Karpas-422 (cell line): ENCODE data around the gene LEF1. TPM values are rescaled to one million over a fixed set of nuclear protein-coding genes. Genes with fewer than 3 reads are reported as not detected.

Experiments
- DNase-seq: peaks from one replicate; pipeline ENCODE4 v3.0.0-alpha.2; 2015
- H2AFZ ChIP-seq: fragments of 200-600 bp; sonication (generic); 2 replicates; pipeline ENCODE4 v1.6.1; 2014; ENCODE audit warnings: antibody characterized with exemption, low read length, mixed read lengths
- H3K27ac ChIP-seq: fragments of 200-600 bp; sonication (generic); 2 replicates; pipeline ENCODE4 v1.5.1; 2014; ENCODE audit warnings: mild to moderate bottlenecking, low read length, moderate library complexity
- H3K27me3 ChIP-seq: fragments of 200-600 bp; sonication (generic); 2 replicates; pipeline ENCODE4 v1.6.1; 2014; ENCODE audit warnings: low read length, mixed read lengths
- H3K36me3 ChIP-seq: fragments of 200-600 bp; sonication (generic); 2 replicates; pipeline ENCODE4 v1.6.1; 2014; ENCODE audit warnings: low read length, mixed read lengths; ENCODE audit not compliant: insufficient read depth
- H3K4me1 ChIP-seq: fragments of 200-600 bp; sonication (generic); 2 replicates; pipeline ENCODE4 v1.6.1; 2014; ENCODE audit warnings: mild to moderate bottlenecking, low read length, mixed read lengths
- H3K4me2 ChIP-seq: fragments of 200-600 bp; sonication (generic); 2 replicates; pipeline ENCODE4 v1.6.1; 2014; ENCODE audit warnings: low read length, low read depth, mild to moderate bottlenecking; ENCODE audit not compliant: poor library complexity, severe bottlenecking
- H3K4me3 ChIP-seq: fragments of 200-600 bp; sonication (generic); 2 replicates; pipeline ENCODE4 v1.5.1; 2014; ENCODE audit warnings: mild to moderate bottlenecking, antibody characterized with exemption, low read length, mixed read lengths
- H3K79me2 ChIP-seq: fragments of 200-600 bp; sonication (generic); 2 replicates; pipeline ENCODE4 v1.6.1; 2014; ENCODE audit warnings: mild to moderate bottlenecking, low read length, mixed read lengths
- H3K9ac ChIP-seq: fragments of 200-600 bp; sonication (generic); 2 replicates; pipeline ENCODE4 v1.6.0; 2014; ENCODE audit warnings: low read length
- H3K9me2 ChIP-seq: fragments of 200-600 bp; sonication (generic), shearing (Covaris generic); replicated peaks from 2 replicates; pipeline ENCODE4 v1.6.0; 2014; ENCODE audit warnings: mild to moderate bottlenecking, low read length, moderate library complexity; ENCODE audit not compliant: insufficient read depth
- H3K9me3 ChIP-seq: fragments of 300-700, 200-600 bp; sonication (generic); 2 replicates; pipeline ENCODE4 v1.6.1; 2014; ENCODE audit warnings: low read length, mixed read lengths
- H4K20me1 ChIP-seq: fragments of 200-600 bp; sonication (generic); 2 replicates; pipeline ENCODE4 v1.6.1; 2014; ENCODE audit warnings: mild to moderate bottlenecking, antibody characterized with exemption, low read length, low read depth; ENCODE audit not compliant: insufficient read depth
- total RNA-seq: library from RNA; depleted of rRNA; stranded (reverse); fragments of >200 nt; shearing (Covaris generic); gene quantifications from 2 replicates; pipeline ENCODE4 v1.2.3, GENCODE V29; 2014; ENCODE audit warnings: low replicate concordance

LEF1 gene
- total RNA-seq, 1 experiment from 2014 or later = not detected

GRCh38 chr4:108166038-108166437 lies 2.7 kb downstream of the LEF1 start:
- Histone ChIP-seq H3K4me2 (no peak overlapping the region), H3K9me2 (no peaks in the 10 kb centered on the region), H2AFZ (no peak overlapping the region), H3K36me3 (no peaks in the 10 kb centered on the region), H4K20me1 (no peaks in the 10 kb centered on the region), H3K79me2 (no peaks in the 10 kb centered on the region), H3K27ac (no peak overlapping the region), H3K27me3 (no peaks in the 10 kb centered on the region), H3K4me1 (no peaks in the 10 kb centered on the region), H3K9ac (no peak overlapping the region), H3K9me3 (no peaks in the 10 kb centered on the region), H3K4me3 (no peak overlapping the region)
- DNase-seq = no peak

DNA sequence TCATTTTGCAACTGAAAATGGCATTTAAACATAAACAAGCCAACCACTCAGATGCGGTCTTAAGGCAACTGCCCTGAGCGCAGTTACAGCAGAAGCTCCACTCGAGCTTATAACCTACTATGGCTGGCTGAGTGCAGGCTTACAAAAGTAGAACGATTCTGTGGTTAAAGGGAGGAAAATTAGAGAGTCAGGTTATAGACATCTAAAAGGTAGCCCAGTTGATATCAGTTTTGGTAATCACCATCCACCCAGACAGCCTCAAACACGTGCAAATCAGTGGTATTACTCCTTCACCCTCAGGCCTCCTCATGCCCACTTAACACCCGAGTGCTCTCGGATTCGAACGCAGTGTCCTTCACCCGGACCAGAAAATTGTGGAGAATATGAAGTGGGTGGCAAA lies 3.1 kb downstream of the LEF1 start:
- no peaks in the 10 kb centered on the region for H3K36me3 ChIP-seq
- no peak overlapping the region for H3K4me3 ChIP-seq
- no peaks in the 10 kb centered on the region for H4K20me1 ChIP-seq
- no peak overlapping the region for H3K27ac ChIP-seq
- H3K79me2 ChIP-seq = no peaks in the 10 kb centered on the region
- no peak overlapping the region for H2AFZ ChIP-seq
- no peaks in the 10 kb centered on the region for H3K9me2 ChIP-seq
- H3K9me3 ChIP-seq = no peaks in the 10 kb centered on the region
- no peaks in the 10 kb centered on the region for H3K27me3 ChIP-seq
- H3K4me1 ChIP-seq = no peaks in the 10 kb centered on the region
- no peak overlapping the region for H3K4me2 ChIP-seq
- DNase-seq = no peak
- H3K9ac ChIP-seq = no peak overlapping the region

- no peaks in the 10 kb centered on the region for H3K4me1 ChIP-seq
- H3K4me3 ChIP-seq = no peak overlapping the region
- H3K27ac ChIP-seq = no peak overlapping the region
- no peaks in the 10 kb centered on the region for H3K9me2 ChIP-seq
- no peaks in the 10 kb centered on the region for H3K79me2 ChIP-seq
- H3K9me3 ChIP-seq = no peaks in the 10 kb centered on the region
- no peak overlapping the region for H2AFZ ChIP-seq
- no peaks in the 10 kb centered on the region for H4K20me1 ChIP-seq
- H3K9ac ChIP-seq = no peak overlapping the region
- no peak overlapping the region for H3K4me2 ChIP-seq
- no peak for DNase-seq
- H3K36me3 ChIP-seq = no peaks in the 10 kb centered on the region
- no peaks in the 10 kb centered on the region for H3K27me3 ChIP-seq
Measured at GRCh38 chr4:108163351-108163750, 5.4 kb downstream of the LEF1 start.

DNA sequence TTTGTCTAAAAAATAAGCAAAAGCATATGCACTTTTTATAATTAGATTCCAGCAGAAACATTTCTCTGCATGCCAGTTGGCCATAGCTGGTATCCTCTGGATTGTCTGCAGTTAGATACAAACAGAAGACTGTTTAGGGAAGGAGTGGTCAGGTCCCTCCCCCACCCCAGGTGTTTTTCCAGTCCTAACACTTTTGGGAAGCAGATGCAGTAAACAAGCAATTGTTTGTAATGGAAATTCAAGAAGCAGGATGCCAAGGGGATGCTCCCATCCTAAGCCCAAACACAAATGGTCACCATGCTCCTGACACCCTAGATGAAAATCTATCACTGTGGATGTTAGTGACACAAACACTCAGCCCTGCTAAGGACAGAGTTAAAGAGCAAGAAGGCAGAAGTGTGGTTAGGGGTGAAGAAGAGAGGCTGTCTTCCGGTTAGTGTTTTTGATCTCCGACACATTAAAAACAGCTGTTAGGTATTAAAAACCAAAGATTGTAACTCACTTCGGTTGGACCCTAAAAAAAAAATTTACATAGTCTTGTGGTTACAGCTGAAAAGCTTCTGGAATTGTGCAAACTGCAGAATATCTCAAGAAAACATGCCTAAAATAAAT lies 7.9 kb downstream of the LEF1 start:
- Histone ChIP-seq H3K9me3 (no peaks in the 10 kb centered on the region), H3K36me3 (no peaks in the 10 kb centered on the region), H3K4me2 (no peak overlapping the region), H4K20me1 (no peaks in the 10 kb centered on the region), H3K4me1 (no peaks in the 10 kb centered on the region), H3K4me3 (no peak overlapping the region), H3K9me2 (no peaks in the 10 kb centered on the region), H3K9ac (no peak overlapping the region), H3K27ac (no peak overlapping the region), H3K27me3 (no peaks in the 10 kb centered on the region), H3K79me2 (no peaks in the 10 kb centered on the region), H2AFZ (no peak overlapping the region)
- DNase-seq = no peak

- no peak for DNase-seq
- no peaks in the 10 kb centered on the region for H3K9me3 ChIP-seq
- no peak overlapping the region for H3K9ac ChIP-seq
- no peaks in the 10 kb centered on the region for H3K79me2 ChIP-seq
- no peak overlapping the region for H3K27ac ChIP-seq
- no peaks in the 10 kb centered on the region for H3K9me2 ChIP-seq
- no peaks in the 10 kb centered on the region for H3K36me3 ChIP-seq
- no peaks in the 10 kb centered on the region for H4K20me1 ChIP-seq
- H3K4me2 ChIP-seq = no peak overlapping the region
- H3K27me3 ChIP-seq = no peaks in the 10 kb centered on the region
- no peak overlapping the region for H2AFZ ChIP-seq
- no peak overlapping the region for H3K4me3 ChIP-seq
- H3K4me1 ChIP-seq = no peaks in the 10 kb centered on the region
Measured at GRCh38 chr4:108159845-108160244, 8.9 kb downstream of the LEF1 start.

DNA sequence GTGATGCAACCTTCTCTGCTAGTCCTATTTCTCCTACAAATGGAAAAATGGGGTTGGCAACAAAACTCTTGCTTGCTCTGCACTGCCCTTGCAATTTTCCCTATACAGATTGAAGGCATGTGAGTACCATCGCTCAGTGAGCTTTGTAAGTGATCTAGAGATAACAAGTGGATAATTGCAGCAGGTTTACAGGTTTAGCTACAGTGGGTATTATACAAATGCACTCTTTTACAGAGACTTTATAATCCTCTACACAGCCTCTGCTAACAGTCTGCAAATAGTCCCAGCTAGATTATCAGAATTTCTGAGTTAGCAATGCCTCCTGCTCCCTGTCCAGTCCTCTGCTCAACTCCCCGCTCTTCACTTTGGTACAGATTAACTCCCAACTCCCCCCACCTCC lies 11.1 kb downstream of the LEF1 start:
- Histone ChIP-seq H3K36me3 (no peaks in the 10 kb centered on the region), H3K27ac (no peak overlapping the region), H3K9me2 (no peaks in the 10 kb centered on the region), H3K9ac (no peak overlapping the region), H3K4me1 (no peaks in the 10 kb centered on the region), H3K4me3 (no peak overlapping the region), H2AFZ (no peak overlapping the region), H4K20me1 (no peaks in the 10 kb centered on the region), H3K79me2 (no peaks in the 10 kb centered on the region), H3K4me2 (no peak overlapping the region), H3K9me3 (no peaks in the 10 kb centered on the region), H3K27me3 (no peaks in the 10 kb centered on the region)
- DNase-seq = no peak

DNA sequence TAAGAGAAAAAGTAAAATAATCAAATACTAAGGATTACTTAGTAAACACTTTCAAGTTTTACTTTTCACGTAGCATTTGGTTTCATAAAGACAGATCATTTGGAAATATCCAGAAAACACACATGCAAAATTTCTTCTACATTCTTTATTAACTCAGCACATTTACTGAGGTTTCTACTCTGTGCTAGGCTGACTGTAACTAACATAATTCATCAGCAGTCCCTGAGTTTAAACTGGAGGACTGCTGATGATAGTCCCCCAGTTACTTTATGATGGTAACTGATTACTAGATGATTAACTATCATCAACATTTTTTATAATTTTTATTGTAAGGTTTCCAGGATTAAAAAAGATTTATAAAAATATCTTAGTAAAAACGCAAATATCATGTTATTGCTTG lies 12.3 kb downstream of the LEF1 start:
- Histone ChIP-seq H3K9ac (no peak overlapping the region), H4K20me1 (no peaks in the 10 kb centered on the region), H3K9me2 (no peaks in the 10 kb centered on the region), H3K27me3 (no peaks in the 10 kb centered on the region), H3K27ac (no peak overlapping the region), H3K4me2 (no peak overlapping the region), H3K4me1 (no peaks in the 10 kb centered on the region), H3K36me3 (no peaks in the 10 kb centered on the region), H3K79me2 (no peaks in the 10 kb centered on the region), H3K4me3 (no peak overlapping the region), H3K9me3 (no peaks in the 10 kb centered on the region), H2AFZ (no peak overlapping the region)
- no peak for DNase-seq

GRCh38 chr4:108155373-108155772 lies 13.4 kb downstream of the LEF1 start:
- H3K9me3 ChIP-seq = no peaks in the 10 kb centered on the region
- H3K9me2 ChIP-seq = no peaks in the 10 kb centered on the region
- H3K4me1 ChIP-seq = no peaks in the 10 kb centered on the region
- H3K4me3 ChIP-seq = no peak overlapping the region
- no peak overlapping the region for H3K9ac ChIP-seq
- no peak for DNase-seq
- no peaks in the 10 kb centered on the region for H4K20me1 ChIP-seq
- no peaks in the 10 kb centered on the region for H3K27me3 ChIP-seq
- H3K4me2 ChIP-seq = no peak overlapping the region
- no peak overlapping the region for H3K27ac ChIP-seq
- no peak overlapping the region for H2AFZ ChIP-seq
- H3K36me3 ChIP-seq = no peaks in the 10 kb centered on the region
- no peaks in the 10 kb centered on the region for H3K79me2 ChIP-seq

- H3K4me3 ChIP-seq = no peak overlapping the region
- H4K20me1 ChIP-seq = no peaks in the 10 kb centered on the region
- no peak overlapping the region for H3K4me2 ChIP-seq
- H2AFZ ChIP-seq = no peak overlapping the region
- no peaks in the 10 kb centered on the region for H3K9me3 ChIP-seq
- H3K4me1 ChIP-seq = no peaks in the 10 kb centered on the region
- no peaks in the 10 kb centered on the region for H3K9me2 ChIP-seq
- H3K27me3 ChIP-seq = no peaks in the 10 kb centered on the region
- no peak for DNase-seq
- no peaks in the 10 kb centered on the region for H3K79me2 ChIP-seq
- H3K27ac ChIP-seq = no peak overlapping the region
- no peaks in the 10 kb centered on the region for H3K36me3 ChIP-seq
- H3K9ac ChIP-seq = no peak overlapping the region
Measured at GRCh38 chr4:108152980-108153379, 15.8 kb downstream of the LEF1 start.
